MM.1S (cell line): Measurements from ENCODE around the gene NDUFA8.

Source experiments
- EZH2 ChIP-seq: fragments of 300-600 bp; sonication (generic); optimal IDR thresholded peaks from 2 replicates; pipeline ENCODE3; 2017; ENCODE audit warnings: low read depth, mild to moderate bottlenecking, antibody characterized with exemption, low read length, mixed read lengths
- EZH2phosphoT487 ChIP-seq: fragments of 300-600 bp; sonication (generic); IDR thresholded peaks from 2 replicates; pipeline ENCODE4 v1.6.1; 2018; ENCODE audit warnings: antibody characterized with exemption, low read length
- TF ChIP-seq, protein P1 (sequence below): fragments of 300-600 bp; sonication (generic); IDR thresholded peaks from 2 replicates; pipeline ENCODE4 v1.5.1; 2016; ENCODE audit warnings: antibody characterized with exemption, low read length, mixed read lengths

DNA sequence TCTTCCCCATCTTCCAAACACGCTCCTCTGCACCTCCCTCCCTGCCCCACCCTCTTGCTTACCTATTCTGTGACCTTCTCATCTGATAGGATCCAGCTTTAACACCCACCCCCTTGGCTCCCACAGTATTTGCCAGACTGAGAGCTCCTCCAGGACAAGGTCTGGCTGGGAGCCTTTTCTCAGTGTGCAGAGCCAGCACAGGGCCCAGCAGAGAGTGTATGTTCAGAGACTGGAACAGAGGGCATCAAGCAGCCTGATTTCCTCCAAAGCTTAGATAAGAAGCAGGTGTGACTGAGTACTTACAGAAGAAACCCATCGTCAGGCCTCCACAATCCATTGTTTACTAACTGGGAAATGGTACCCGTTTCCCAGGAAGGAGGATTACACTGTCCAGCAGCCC lies 42.5 kb upstream of the NDUFA8 start:
- TF ChIP-seq EZH2phosphoT487 = no peak
- TF ChIP-seq EZH2 = no peak
- TF ChIP-seq, protein P1, sequence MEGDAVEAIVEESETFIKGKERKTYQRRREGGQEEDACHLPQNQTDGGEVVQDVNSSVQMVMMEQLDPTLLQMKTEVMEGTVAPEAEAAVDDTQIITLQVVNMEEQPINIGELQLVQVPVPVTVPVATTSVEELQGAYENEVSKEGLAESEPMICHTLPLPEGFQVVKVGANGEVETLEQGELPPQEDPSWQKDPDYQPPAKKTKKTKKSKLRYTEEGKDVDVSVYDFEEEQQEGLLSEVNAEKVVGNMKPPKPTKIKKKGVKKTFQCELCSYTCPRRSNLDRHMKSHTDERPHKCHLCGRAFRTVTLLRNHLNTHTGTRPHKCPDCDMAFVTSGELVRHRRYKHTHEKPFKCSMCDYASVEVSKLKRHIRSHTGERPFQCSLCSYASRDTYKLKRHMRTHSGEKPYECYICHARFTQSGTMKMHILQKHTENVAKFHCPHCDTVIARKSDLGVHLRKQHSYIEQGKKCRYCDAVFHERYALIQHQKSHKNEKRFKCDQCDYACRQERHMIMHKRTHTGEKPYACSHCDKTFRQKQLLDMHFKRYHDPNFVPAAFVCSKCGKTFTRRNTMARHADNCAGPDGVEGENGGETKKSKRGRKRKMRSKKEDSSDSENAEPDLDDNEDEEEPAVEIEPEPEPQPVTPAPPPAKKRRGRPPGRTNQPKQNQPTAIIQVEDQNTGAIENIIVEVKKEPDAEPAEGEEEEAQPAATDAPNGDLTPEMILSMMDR = no peak
